ENCODE results near the gene MS4A4A. TPM values are rescaled to one million over a fixed set of nuclear protein-coding genes. Genes with fewer than 3 reads are reported as not detected.

MS4A4A gene
- total RNA-seq, 4 donors from 2014 or later = 7.6 to 23.8 (median 12.0) TPM

DNA sequence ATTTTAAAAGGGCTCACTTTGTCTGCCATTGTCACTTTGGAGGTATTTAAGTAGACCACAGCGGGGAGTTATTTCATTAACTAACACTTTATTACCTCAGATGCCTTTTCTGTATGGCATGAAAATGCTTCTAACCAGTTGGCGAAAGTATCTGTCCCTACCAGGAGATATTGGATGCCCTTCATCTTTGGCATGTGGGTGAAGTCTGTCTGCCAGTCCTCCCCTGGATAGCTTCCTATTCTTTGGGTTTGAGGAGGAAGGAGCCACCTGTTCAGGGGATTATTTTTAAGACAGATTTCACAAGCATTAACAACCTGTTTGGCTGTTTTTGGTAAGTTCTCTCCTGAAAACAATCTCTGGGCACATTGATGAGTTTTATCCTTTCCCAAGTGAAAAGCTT lies 63.7 kb downstream of the MS4A4A start:
- Histone ChIP-seq H3K36me3 (no peaks in the 10 kb centered on the region), H3K4me3 (no peak overlapping the region), H3K9me3 (no peaks in the 10 kb centered on the region), H3K27me3 (no peaks in the 10 kb centered on the region), H3K4me1 (no peaks in the 10 kb centered on the region), H3K27ac (no peak overlapping the region)
- 94 to 100% methylated on average over 2 of the region's 2 CpGs for WGBS, 2 donors (ENCODE audit: low coverage in 1 of 2)
- DNase-seq = no peak
- in situ Hi-C loops (cut with MboI; ENCODE audit: low pct_ligation_motif_present in 1 of 4, low pct_unique_long_range_greater_than_20kb in 1 of 4, low sequenced_read_pairs in 3 of 4) = no loop called here
- intact Hi-C loops (cut with DNase I; ENCODE audit: low total_unique reads) = no loop called here
- TF ChIP-seq CTCF (IDR thresholded peaks at IDR 0.05) = no peak
- TF ChIP-seq EP300 (IDR thresholded peaks at IDR 0.05; ENCODE audit: low read depth) = no peak
- no peak for TF ChIP-seq POLR2AphosphoS5 (IDR thresholded peaks at IDR 0.05)
- TF ChIP-seq POLR2A (IDR thresholded peaks at IDR 0.05) = no peak

GRCh38 chr11:60345489-60345888 lies 65.0 kb downstream of the MS4A4A start:
- intact Hi-C loops (cut with DNase I; ENCODE audit: low total_unique reads) (no loop called here), in situ Hi-C loops (cut with MboI; ENCODE audit: low pct_ligation_motif_present in 1 of 4, low pct_unique_long_range_greater_than_20kb in 1 of 4, low sequenced_read_pairs in 3 of 4) (no loop called here)
- Histone ChIP-seq H3K36me3 (no peaks in the 10 kb centered on the region), H3K9me3 (no peaks in the 10 kb centered on the region), H3K4me3 (no peak overlapping the region), H3K27me3 (no peaks in the 10 kb centered on the region), H3K27ac (no peak overlapping the region), H3K4me1 (no peaks in the 10 kb centered on the region)
- TF ChIP-seq POLR2AphosphoS5 (IDR thresholded peaks at IDR 0.05) = no peak
- peak in 1 of 5 experiments; percentile 31 for TF ChIP-seq CTCF (IDR thresholded peaks at IDR 0.05)
- no peak for TF ChIP-seq EP300 (IDR thresholded peaks at IDR 0.05; ENCODE audit: low read depth)
- DNase-seq = peak; percentile 37

DNA sequence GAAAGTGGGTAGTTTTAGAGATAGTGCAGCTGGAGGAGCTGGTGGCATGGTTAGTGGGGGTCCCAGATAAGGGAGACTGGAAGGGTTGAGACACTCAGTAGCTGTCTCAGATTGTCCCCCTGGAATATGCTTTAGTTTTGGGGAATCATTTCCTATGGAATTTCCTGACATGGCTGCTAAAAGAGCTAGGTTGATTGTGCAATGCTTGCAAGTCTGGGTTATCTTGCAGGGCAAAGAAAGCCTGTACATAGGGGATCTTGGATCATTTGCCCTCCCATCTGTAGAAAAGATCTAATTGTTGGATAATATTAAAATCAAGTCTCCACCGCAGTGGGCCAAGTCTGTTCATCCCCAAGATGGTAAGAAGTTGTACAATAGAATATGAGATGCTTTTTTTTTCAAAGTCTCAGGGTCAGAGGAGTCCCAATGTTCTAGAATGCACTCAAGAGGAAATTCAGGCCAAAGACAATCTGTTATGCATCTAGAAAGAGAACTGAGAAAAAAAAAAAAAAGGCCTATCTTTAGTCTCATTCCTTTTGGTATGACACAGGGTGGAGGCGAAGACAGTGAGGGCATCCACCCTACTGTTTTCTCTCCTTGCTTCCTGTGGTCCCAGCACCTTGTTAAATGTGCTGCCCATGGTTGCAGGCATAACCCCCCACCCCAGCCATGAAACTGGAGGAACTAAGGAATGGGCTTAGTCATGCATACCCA lies 66.8 kb downstream of the MS4A4A start:
- TF ChIP-seq POLR2A (IDR thresholded peaks at IDR 0.05) (no peak), CTCF (IDR thresholded peaks at IDR 0.05) (no peak), POLR2AphosphoS5 (IDR thresholded peaks at IDR 0.05) (no peak)
- H3K27me3 ChIP-seq = no peaks in the 10 kb centered on the region
- no peak overlapping the region for H3K27ac ChIP-seq
- intact Hi-C loops (cut with DNase I; ENCODE audit: low total_unique reads) = no loop called here
- H3K9me3 ChIP-seq = no peaks in the 10 kb centered on the region
- no peak for DNase-seq
- in situ Hi-C loops (cut with MboI; ENCODE audit: low pct_ligation_motif_present in 1 of 4, low pct_unique_long_range_greater_than_20kb in 1 of 4, low sequenced_read_pairs in 3 of 4) = no loop called here
- H3K4me1 ChIP-seq = no peaks in the 10 kb centered on the region
- no peak overlapping the region for H3K4me3 ChIP-seq
- WGBS, 2 donors (ENCODE audit: low coverage in 1 of 2) = 83 to 89% methylated on average over 2 of the region's 2 CpGs
- H3K36me3 ChIP-seq = no peaks in the 10 kb centered on the region

GRCh38 chr11:60348116-60348515 lies 67.7 kb downstream of the MS4A4A start:
- TF ChIP-seq CTCF (IDR thresholded peaks at IDR 0.05) (no peak), EP300 (IDR thresholded peaks at IDR 0.05; ENCODE audit: low read depth) (no peak), POLR2AphosphoS5 (IDR thresholded peaks at IDR 0.05) (no peak), POLR2A (IDR thresholded peaks at IDR 0.05) (no peak)
- in situ Hi-C loops (cut with MboI; ENCODE audit: low pct_ligation_motif_present in 1 of 4, low pct_unique_long_range_greater_than_20kb in 1 of 4, low sequenced_read_pairs in 3 of 4) = no loop called here
- H3K27me3 ChIP-seq = no peaks in the 10 kb centered on the region
- no peak for DNase-seq
- intact Hi-C loops (cut with DNase I; ENCODE audit: low total_unique reads) = no loop called here
- no peaks in the 10 kb centered on the region for H3K4me1 ChIP-seq
- 63 to 74% methylated on average over 2 of the region's 2 CpGs for WGBS, 2 donors (ENCODE audit: low coverage in 1 of 2)
- H3K4me3 ChIP-seq = no peak overlapping the region
- no peaks in the 10 kb centered on the region for H3K9me3 ChIP-seq
- no peak overlapping the region for H3K27ac ChIP-seq
- H3K36me3 ChIP-seq = no peaks in the 10 kb centered on the region

Data from transverse colon (tissue), 4 donors.